SK-N-SH (cell line): ENCODE results near the gene PROX2. TPM values are rescaled to one million over a fixed set of nuclear protein-coding genes. Genes with fewer than 3 reads are reported as not detected.
A peak's percentile ranks its signal among the peaks of the same experiment; 100 is the strongest.

Source experiments
- CTCF ChIA-PET: fragments of 300-600, 350-600 bp; formaldehyde crosslinking; extraction: SDS; loops from one replicate; lab custom pipeline; 2021; lab: Yijun Ruan, JAX
- POLR2A ChIA-PET: fragments of 350-600 bp; sonication (Branson Sonifier 250); formaldehyde crosslinking; extraction: SDS; loops from one replicate; lab custom pipeline; 2020; ENCODE audit warnings: antibody characterized with exemption, inconsistent platforms; lab: Yijun Ruan, JAX
- DNase-seq: peaks from one replicate; pipeline ENCODE4 v3.0.0; 2012
- H2AFZ ChIP-seq: fragments of 200-600 bp; sonication (generic); 2 replicates; pipeline ENCODE4 v1.8.1; 2016; ENCODE audit warnings: antibody characterized with exemption, mild to moderate bottlenecking, low read depth
- H3F3A ChIP-seq: fragments of 200-600 bp; sonication (generic); replicated peaks from 2 replicates; pipeline ENCODE3; 2016; ENCODE audit warnings: antibody characterized with exemption, mild to moderate bottlenecking; ENCODE audit not compliant: insufficient read depth
- H3K27ac ChIP-seq, 2 experiments: fragments of 200-500 bp in 1 of 2; fragments of 200-600 bp in 1 of 2; sonication (Bioruptor generic) in 1 of 2; sonication (generic), shearing (Covaris generic) in 1 of 2; 2 replicates each; pipeline versions ENCODE4 v1.5.1 to v1.6.1; 2014 to 2016; ENCODE audit warnings: low read depth in 2 of 2, inconsistent platforms in 1 of 2, low read length in 1 of 2, mild to moderate bottlenecking in 1 of 2, mixed read lengths in 1 of 2
- H3K27me3 ChIP-seq: fragments of 200-600 bp; sonication (generic), shearing (Covaris generic); 2 replicates; pipeline ENCODE4 v1.6.1; 2016; ENCODE audit warnings: mixed run types; ENCODE audit not compliant: insufficient read depth
- H3K36me3 ChIP-seq, 2 experiments: fragments of 200-500 bp in 1 of 2; fragments of 200-600 bp in 1 of 2; sonication (Bioruptor generic) in 1 of 2; sonication (generic) in 1 of 2; replicated peaks in 1 of 2; 2 replicates each; pipeline versions ENCODE3 to v1.5.1; 2014 to 2016; ENCODE audit warnings: low read length in 1 of 2, mild to moderate bottlenecking in 1 of 2; ENCODE audit not compliant: insufficient read depth in 2 of 2, control insufficient read depth in 1 of 2
- H3K4me1 ChIP-seq, 2 experiments: fragments of 200-500 bp in 1 of 2; fragments of 200-600 bp in 1 of 2; sonication (Bioruptor generic) in 1 of 2; sonication (generic), shearing (Covaris generic) in 1 of 2; 2 replicates each; pipeline versions ENCODE4 v1.5.1 to v1.6.1; 2014 to 2016; ENCODE audit warnings: low read depth in 1 of 2, low read length in 1 of 2, mixed run types in 1 of 2; ENCODE audit not compliant: insufficient read depth in 2 of 2, control insufficient read depth in 1 of 2
- H3K4me2 ChIP-seq: fragments of 200-600 bp; sonication (generic), shearing (Covaris generic); 2 replicates; pipeline ENCODE4 v1.6.1; 2017; ENCODE audit warnings: mixed run types
- H3K4me3 ChIP-seq, 2 experiments: fragments of 200-500 bp in 1 of 2; fragments of 200-600 bp in 1 of 2; sonication (Bioruptor generic) in 1 of 2; sonication (generic), shearing (Covaris generic) in 1 of 2; 2 replicates each; pipeline versions ENCODE4 v1.5.1 to v1.8.1; 2014 to 2016; ENCODE audit warnings: low read depth in 2 of 2, inconsistent platforms in 1 of 2, low read length in 1 of 2, mild to moderate bottlenecking in 1 of 2, mixed read lengths in 1 of 2, moderate library complexity in 1 of 2
- H3K79me2 ChIP-seq: fragments of 200-600 bp; sonication (generic); 2 replicates; pipeline ENCODE4 v1.8.1; 2017; ENCODE audit warnings: mild to moderate bottlenecking; ENCODE audit not compliant: insufficient read depth
- H3K9ac ChIP-seq: fragments of 200-600 bp; sonication (generic); 2 replicates; pipeline ENCODE4 v1.6.1; 2017; ENCODE audit warnings: mixed run types
- H3K9me2 ChIP-seq: fragments of 200-600 bp; sonication (generic); 2 replicates; pipeline ENCODE4 v1.6.1; 2017; ENCODE audit warnings: mixed run types
- H3K9me3 ChIP-seq: fragments of 200-600 bp; sonication (generic); 2 replicates; pipeline ENCODE4 v1.6.1; 2017; ENCODE audit warnings: mixed run types, mild to moderate bottlenecking, moderate library complexity
- H4K20me1 ChIP-seq: fragments of 200-600 bp; sonication (generic); 2 replicates; pipeline ENCODE4 v1.6.1; 2017; ENCODE audit warnings: mild to moderate bottlenecking, mixed run types; ENCODE audit not compliant: insufficient read depth
- CTCF ChIP-seq: fragments of 200-600 bp; sonication (generic); IDR thresholded peaks from 2 replicates; pipeline ENCODE4 v1.6.1; 2017; ENCODE audit warnings: antibody characterized with exemption, mild to moderate bottlenecking, moderate library complexity
- EP300 ChIP-seq, 2 experiments: IDR thresholded peaks; 2 replicates each; pipeline versions ENCODE4 v1.4.0 to v1.6.1; 2012; ENCODE audit warnings: borderline replicate concordance in 1 of 2, low read depth in 1 of 2, low read length in 1 of 2
- FOSL2 ChIP-seq: IDR thresholded peaks from 2 replicates; pipeline ENCODE4 v1.4.0; 2012; ENCODE audit warnings: low read depth, mild to moderate bottlenecking, moderate library complexity, borderline replicate concordance
- FOXJ3 ChIP-seq: sonication (generic); formaldehyde crosslinking; IDR thresholded peaks from 2 replicates; pipeline ENCODE4 v1.5.1; 2020; ENCODE audit warnings: mild to moderate bottlenecking, missing genetic modification reagents
- JUND ChIP-seq: IDR thresholded peaks from 2 replicates; pipeline ENCODE4 v1.4.0; 2012
- MAX ChIP-seq: IDR thresholded peaks from 2 replicates; pipeline ENCODE4 v1.4.0; 2012; ENCODE audit warnings: low read depth
- MXI1 ChIP-seq: IDR thresholded peaks from 2 replicates; pipeline ENCODE4 v1.6.1; 2012; ENCODE audit warnings: mild to moderate bottlenecking, low read depth, low read length, improper control_type of control experiment
- POLR2AphosphoS5 ChIP-seq: IDR thresholded peaks from 2 replicates; pipeline ENCODE4 v1.6.1; 2012; ENCODE audit warnings: low read depth, low read length
- RFX5 ChIP-seq: IDR thresholded peaks from 2 replicates; pipeline ENCODE4 v1.6.1; 2012; ENCODE audit warnings: mild to moderate bottlenecking, improper control_type of control experiment, low read length
- RXRA ChIP-seq: IDR thresholded peaks from 2 replicates; pipeline ENCODE4 v1.4.0; 2012; ENCODE audit warnings: low read depth, mild to moderate bottlenecking, borderline replicate concordance
- SIN3A ChIP-seq: IDR thresholded peaks from 2 replicates; pipeline ENCODE4 v1.6.1; 2012; ENCODE audit warnings: low read depth, mild to moderate bottlenecking, low read length, moderate library complexity, borderline replicate concordance
- TCF12 ChIP-seq: IDR thresholded peaks from 2 replicates; pipeline ENCODE4 v1.4.0; 2012
- TEAD4 ChIP-seq: IDR thresholded peaks from 2 replicates; pipeline ENCODE4 v1.4.0; 2012; ENCODE audit warnings: mild to moderate bottlenecking, borderline replicate concordance; ENCODE audit not compliant: insufficient read depth
- USF2 ChIP-seq: fragments of 150-350 bp; IDR thresholded peaks from 2 replicates; pipeline ENCODE4 v1.6.1; 2017; ENCODE audit warnings: antibody characterized with exemption, low read length, low read depth, borderline replicate concordance
- ZBTB33 ChIP-seq: IDR thresholded peaks from 2 replicates; pipeline ENCODE4 v1.4.0; 2012; ENCODE audit warnings: low read depth, borderline replicate concordance
- WGBS: methylation state at CpG from one replicate; pipeline ENCODE4 v1.1.6; 2017; ENCODE audit warnings: low lambda C conversion rate; 5-methylcytosine and 5-hydroxymethylcytosine counted together
- polyA plus RNA-seq, 3 experiments: library from polyadenylated mRNA; depleted of rRNA; stranded (reverse); fragments of >200 nt; gene quantifications; 2 replicates each; pipeline ENCODE4 v1.2.3, GENCODE V29; 2012

The PROX2 gene
- polyA plus RNA-seq, 1 of the 3 experiments (the other 2 are of a cell fraction): not detected

- CTCF ChIA-PET: interaction anchor here (10.1 to 20.8 kb wide), 2 partner anchors 14 to 54 kb away, joined by 103 to 537 read pairs; no protein-coding TSS in a partner anchor
- no peak overlapping the region for H3K4me3 ChIP-seq
- peaks cover 20 to 55% of the 10 kb centered on the region in 2 experiments; a peak in 3 of 4 replicates for H3K4me1 ChIP-seq
Measured at GRCh38 chr14:74846968-74847665, 28.8 kb downstream of the PROX2 start.

GRCh38 chr14:74846168-74846567 lies 29.8 kb downstream of the PROX2 start:
- Histone ChIP-seq H3K36me3 (peaks cover 2 to 5% of the 10 kb centered on the region in 2 experiments), H3K4me2 (peak overlapping the region; percentile 35; the same call in 1 of the 2 replicates), H3F3A (peaks cover 22% of the 10 kb centered on the region), H3K4me1 (peaks cover 20 to 55% of the 10 kb centered on the region in 2 experiments; a peak in 3 of 4 replicates), H3K27me3 (no peaks in the 10 kb centered on the region), H3K79me2 (no peaks in the 10 kb centered on the region), H3K9me3 (no peaks in the 10 kb centered on the region), H3K9me2 (no peaks in the 10 kb centered on the region), H3K9ac (no peak overlapping the region), H2AFZ (no peak overlapping the region), H3K27ac (peak overlapping the region; percentile 74 to 96), H3K4me3 (no peak overlapping the region), H4K20me1 (no peaks in the 10 kb centered on the region)
- DNase-seq: no peak
- POLR2A ChIA-PET: interaction anchor here (1.5 kb wide), 1 partner anchor 14 kb away, joined by 4 read pairs; no protein-coding TSS in a partner anchor
- CTCF ChIA-PET: interaction anchor here (1.1 to 20.8 kb wide), 3 partner anchors 8 to 55 kb away, joined by 3 to 537 read pairs (median 103); no protein-coding TSS in a partner anchor
- WGBS: 19% methylated on average over 3 of the region's 3 CpGs
- TF ChIP-seq CTCF (no peak), MXI1 (peak; percentile 65), ZBTB33 (no peak), RFX5 (no peak), SIN3A (no peak), FOSL2 (no peak), POLR2AphosphoS5 (peak; percentile 67), USF2 (no peak), TEAD4 (no peak), FOXJ3 (CRISPR knock-in tag) (peak; percentile 74)

More at GRCh38 chr14:74846968-74847665, 28.8 kb downstream of the PROX2 start:
- POLR2A ChIA-PET: interaction anchor here (1.5 kb wide), 1 partner anchor 13 kb away, joined by 4 read pairs; no protein-coding TSS in a partner anchor
- DNase-seq: no peak
- Histone ChIP-seq H3K79me2 (no peaks in the 10 kb centered on the region), H3K9me2 (no peaks in the 10 kb centered on the region), H3K4me2 (peak overlapping the region; percentile 35; the same call in 1 of the 2 replicates), H3K36me3 (no peaks in the 10 kb centered on the region), H3K27ac (peak overlapping the region; percentile 74 to 96), H3F3A (peaks cover 22% of the 10 kb centered on the region), H3K27me3 (no peaks in the 10 kb centered on the region), H3K9me3 (no peaks in the 10 kb centered on the region), H2AFZ (no peak overlapping the region), H3K9ac (no peak overlapping the region), H4K20me1 (no peaks in the 10 kb centered on the region)
- 63% methylated on average over 1 of the region's 1 CpG for WGBS
- TF ChIP-seq JUND (peak; percentile 50), CTCF (no peak), TCF12 (peak; percentile 46; the same call in 1 of the 2 replicates), MAX (peak; percentile 52; the same call in 1 of the 2 replicates), RXRA (no peak), FOSL2 (peak; percentile 75; the same call in 1 of the 2 replicates), EP300 (IDR thresholded peaks at IDR 0.05; ENCODE audit: borderline replicate concordance in 1 of 2, low read depth in 1 of 2, low read length in 1 of 2) (0 out of 4 replicates have a peak, but pooled peaks of 1 of the 2 experiments have one; percentile 19)
